Astrocyte (in vitro differentiated cells and primary cell): ENCODE data around the gene HOGA1.

Experiments
- EZH2 ChIP-seq: IDR thresholded peaks from 2 replicates; pipeline ENCODE4 v1.6.1; 2012; ENCODE audit warnings: mild to moderate bottlenecking, low read length, inconsistent platforms; ENCODE audit not compliant: insufficient read depth
- TF ChIP-seq, protein P1 (sequence below): IDR thresholded peaks from 2 replicates; pipeline ENCODE4 v1.5.1; 2011; ENCODE audit warnings: low read depth, mild to moderate bottlenecking, inconsistent platforms, low read length, moderate library complexity; ENCODE audit not compliant: insufficient read depth

DNA sequence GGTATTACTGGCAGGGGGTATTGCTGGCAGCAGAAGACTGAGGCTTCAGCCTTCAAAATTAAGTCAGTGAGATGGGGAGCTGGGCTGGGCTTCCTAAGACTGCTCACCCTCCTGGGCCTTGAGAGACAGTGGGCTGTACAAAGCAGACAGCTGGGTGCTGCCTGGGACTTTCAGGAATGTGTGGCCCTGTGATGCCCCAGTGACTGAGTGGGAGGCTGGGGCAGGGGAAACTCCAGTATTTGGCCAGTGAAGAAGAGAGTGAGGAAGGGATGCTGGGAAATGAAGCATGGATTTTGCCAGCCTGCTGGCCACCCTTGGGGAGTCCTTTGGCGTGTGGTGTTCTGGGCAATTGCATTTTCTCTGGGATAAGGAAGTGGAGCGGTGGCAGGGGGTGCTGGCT is 11.2 kb upstream of the HOGA1 start:
- TF ChIP-seq, protein P1, sequence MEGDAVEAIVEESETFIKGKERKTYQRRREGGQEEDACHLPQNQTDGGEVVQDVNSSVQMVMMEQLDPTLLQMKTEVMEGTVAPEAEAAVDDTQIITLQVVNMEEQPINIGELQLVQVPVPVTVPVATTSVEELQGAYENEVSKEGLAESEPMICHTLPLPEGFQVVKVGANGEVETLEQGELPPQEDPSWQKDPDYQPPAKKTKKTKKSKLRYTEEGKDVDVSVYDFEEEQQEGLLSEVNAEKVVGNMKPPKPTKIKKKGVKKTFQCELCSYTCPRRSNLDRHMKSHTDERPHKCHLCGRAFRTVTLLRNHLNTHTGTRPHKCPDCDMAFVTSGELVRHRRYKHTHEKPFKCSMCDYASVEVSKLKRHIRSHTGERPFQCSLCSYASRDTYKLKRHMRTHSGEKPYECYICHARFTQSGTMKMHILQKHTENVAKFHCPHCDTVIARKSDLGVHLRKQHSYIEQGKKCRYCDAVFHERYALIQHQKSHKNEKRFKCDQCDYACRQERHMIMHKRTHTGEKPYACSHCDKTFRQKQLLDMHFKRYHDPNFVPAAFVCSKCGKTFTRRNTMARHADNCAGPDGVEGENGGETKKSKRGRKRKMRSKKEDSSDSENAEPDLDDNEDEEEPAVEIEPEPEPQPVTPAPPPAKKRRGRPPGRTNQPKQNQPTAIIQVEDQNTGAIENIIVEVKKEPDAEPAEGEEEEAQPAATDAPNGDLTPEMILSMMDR: no peak
- no peak for TF ChIP-seq EZH2
